ENCODE results near the gene ERVFRD-1.

ERVFRD-1 gene

GRCh38 chr6:11129908-11130565 lies 18.5 kb upstream of the ERVFRD-1 start:
- Histone ChIP-seq H3K36me3 (ENCODE audit: insufficient read depth, low read length) (peaks cover 19% of the 10 kb centered on the region; the same call in 1 of the 2 replicates), H4K20me1 (ENCODE audit: insufficient read depth, low read length, poor library complexity, severe bottlenecking) (peaks cover 4% of the 10 kb centered on the region), H3K9ac (ENCODE audit: low read depth, low read length, poor library complexity, severe bottlenecking) (no peak overlapping the region), H3K9me3 (ENCODE audit: insufficient read depth, low read depth, low read length) (no peaks in the 10 kb centered on the region), H3K4me3 (ENCODE audit: low read length, poor library complexity, severe bottlenecking) (no peak overlapping the region), H3K27me3 (ENCODE audit: insufficient read depth, low read length, poor library complexity, severe bottlenecking) (no peaks in the 10 kb centered on the region), H3K79me2 (ENCODE audit: insufficient read depth, low read length) (peaks cover 74% of the 10 kb centered on the region), H3F3A (ENCODE audit: low read depth) (no peaks in the 10 kb centered on the region), H3K4me1 (ENCODE audit: insufficient read depth, low read length, poor library complexity, severe bottlenecking) (no peaks in the 10 kb centered on the region), H3K9me2 (replicated peaks; ENCODE audit: low read depth, low read length) (no peaks in the 10 kb centered on the region), H3K4me2 (ENCODE audit: low read depth, low read length, poor library complexity, severe bottlenecking) (no peak overlapping the region), H2AFZ (ENCODE audit: low read length) (no peak overlapping the region)
- no peak for TF ChIP-seq EZH2phosphoT487 (IDR thresholded peaks at IDR 0.05; ENCODE audit: borderline replicate concordance)
- TF ChIP-seq, protein P1, sequence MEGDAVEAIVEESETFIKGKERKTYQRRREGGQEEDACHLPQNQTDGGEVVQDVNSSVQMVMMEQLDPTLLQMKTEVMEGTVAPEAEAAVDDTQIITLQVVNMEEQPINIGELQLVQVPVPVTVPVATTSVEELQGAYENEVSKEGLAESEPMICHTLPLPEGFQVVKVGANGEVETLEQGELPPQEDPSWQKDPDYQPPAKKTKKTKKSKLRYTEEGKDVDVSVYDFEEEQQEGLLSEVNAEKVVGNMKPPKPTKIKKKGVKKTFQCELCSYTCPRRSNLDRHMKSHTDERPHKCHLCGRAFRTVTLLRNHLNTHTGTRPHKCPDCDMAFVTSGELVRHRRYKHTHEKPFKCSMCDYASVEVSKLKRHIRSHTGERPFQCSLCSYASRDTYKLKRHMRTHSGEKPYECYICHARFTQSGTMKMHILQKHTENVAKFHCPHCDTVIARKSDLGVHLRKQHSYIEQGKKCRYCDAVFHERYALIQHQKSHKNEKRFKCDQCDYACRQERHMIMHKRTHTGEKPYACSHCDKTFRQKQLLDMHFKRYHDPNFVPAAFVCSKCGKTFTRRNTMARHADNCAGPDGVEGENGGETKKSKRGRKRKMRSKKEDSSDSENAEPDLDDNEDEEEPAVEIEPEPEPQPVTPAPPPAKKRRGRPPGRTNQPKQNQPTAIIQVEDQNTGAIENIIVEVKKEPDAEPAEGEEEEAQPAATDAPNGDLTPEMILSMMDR (conservative IDR thresholded peaks at IDR 0.05; ENCODE audit: low read length): no peak

GRCh38 chr6:11128608-11129007 lies 17.1 kb upstream of the ERVFRD-1 start:
- no peak overlapping the region for H3K9ac ChIP-seq (ENCODE audit: low read depth, low read length, poor library complexity, severe bottlenecking)
- peaks cover 4% of the 10 kb centered on the region for H4K20me1 ChIP-seq (ENCODE audit: insufficient read depth, low read length, poor library complexity, severe bottlenecking)
- no peaks in the 10 kb centered on the region for H3K9me3 ChIP-seq (ENCODE audit: insufficient read depth, low read depth, low read length)
- no peak overlapping the region for H3K4me3 ChIP-seq (ENCODE audit: low read length, poor library complexity, severe bottlenecking)
- H2AFZ ChIP-seq (ENCODE audit: low read length): no peak overlapping the region
- no peaks in the 10 kb centered on the region for H3K9me2 ChIP-seq (replicated peaks; ENCODE audit: low read depth, low read length)
- H3K79me2 ChIP-seq (ENCODE audit: insufficient read depth, low read length): peaks cover 85% of the 10 kb centered on the region
- peaks cover 10% of the 10 kb centered on the region; the same call in 1 of the 2 replicates for H3K36me3 ChIP-seq (ENCODE audit: insufficient read depth, low read length)
- no peak overlapping the region for H3K4me2 ChIP-seq (ENCODE audit: low read depth, low read length, poor library complexity, severe bottlenecking)
- no peaks in the 10 kb centered on the region for H3K4me1 ChIP-seq (ENCODE audit: insufficient read depth, low read length, poor library complexity, severe bottlenecking)
- TF ChIP-seq, protein P1 (conservative IDR thresholded peaks at IDR 0.05; ENCODE audit: low read length): no peak
- TF ChIP-seq EZH2phosphoT487 (IDR thresholded peaks at IDR 0.05; ENCODE audit: borderline replicate concordance): no peak
- no peaks in the 10 kb centered on the region for H3F3A ChIP-seq (ENCODE audit: low read depth)
- no peaks in the 10 kb centered on the region for H3K27me3 ChIP-seq (ENCODE audit: insufficient read depth, low read length, poor library complexity, severe bottlenecking)

DNA sequence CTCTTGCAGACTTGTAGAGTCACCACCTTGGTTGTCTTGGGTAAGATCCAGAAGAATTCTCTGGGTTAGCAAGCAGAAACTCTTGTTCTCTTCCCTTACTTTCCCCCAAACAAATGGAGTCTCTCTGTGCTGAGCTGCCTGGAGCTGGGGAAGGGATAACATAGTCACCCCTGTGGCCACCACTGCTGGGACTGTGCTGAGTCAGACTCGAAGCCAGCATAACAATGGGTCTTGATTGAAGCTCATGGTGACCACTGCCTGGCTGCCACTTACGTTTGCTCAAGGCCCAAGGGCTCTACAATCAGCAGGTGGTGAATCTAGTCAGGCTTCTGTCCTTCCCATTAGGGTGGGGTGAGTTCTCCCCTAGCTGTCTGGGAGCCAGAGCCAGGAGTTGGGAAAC lies 15.4 kb upstream of the ERVFRD-1 start:
- Histone ChIP-seq H3K79me2 (ENCODE audit: insufficient read depth, low read length) (peaks cover 88% of the 10 kb centered on the region), H3K27me3 (ENCODE audit: insufficient read depth, low read length, poor library complexity, severe bottlenecking) (no peaks in the 10 kb centered on the region), H3F3A (ENCODE audit: low read depth) (no peaks in the 10 kb centered on the region), H3K9me3 (ENCODE audit: insufficient read depth, low read depth, low read length) (no peaks in the 10 kb centered on the region), H3K4me2 (ENCODE audit: low read depth, low read length, poor library complexity, severe bottlenecking) (no peak overlapping the region), H3K9me2 (replicated peaks; ENCODE audit: low read depth, low read length) (no peaks in the 10 kb centered on the region), H3K4me1 (ENCODE audit: insufficient read depth, low read length, poor library complexity, severe bottlenecking) (no peaks in the 10 kb centered on the region), H3K36me3 (ENCODE audit: insufficient read depth, low read length) (peaks cover 10% of the 10 kb centered on the region; the same call in 1 of the 2 replicates), H4K20me1 (ENCODE audit: insufficient read depth, low read length, poor library complexity, severe bottlenecking) (peaks cover 7% of the 10 kb centered on the region), H3K9ac (ENCODE audit: low read depth, low read length, poor library complexity, severe bottlenecking) (no peak overlapping the region), H3K4me3 (ENCODE audit: low read length, poor library complexity, severe bottlenecking) (no peak overlapping the region), H2AFZ (ENCODE audit: low read length) (no peak overlapping the region)
- TF ChIP-seq, protein P1 (conservative IDR thresholded peaks at IDR 0.05; ENCODE audit: low read length): no peak
- no peak for TF ChIP-seq EZH2phosphoT487 (IDR thresholded peaks at IDR 0.05; ENCODE audit: borderline replicate concordance)

All from Loucy (cell line).